AG08395 (cell line): Measurements from ENCODE around the gene SLC35A5.

Source experiments
- DNase-seq: peaks from one replicate; pipeline ENCODE4 v3.0.0; 2012; ENCODE audit warnings: mixed read lengths, low spot score

SLC35A5 gene

DNA sequence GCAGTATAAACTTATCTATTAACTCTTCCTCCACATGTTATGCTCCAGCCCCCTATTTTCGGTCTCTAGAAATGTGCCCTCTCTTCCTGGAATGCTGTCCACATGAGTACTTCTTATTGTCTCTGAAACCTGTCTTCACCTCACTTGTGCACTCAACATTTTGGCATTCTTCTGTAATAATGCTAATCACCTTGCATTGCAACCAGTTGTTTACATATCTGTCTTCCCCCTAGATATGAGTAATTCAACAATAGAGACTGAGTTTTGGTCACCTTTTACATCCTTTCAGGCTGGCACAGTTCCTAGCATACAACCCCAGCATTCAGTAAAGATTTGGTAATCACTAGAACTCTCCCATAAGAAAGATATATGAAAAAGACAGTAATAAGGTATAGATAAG, 61.9 kb downstream of the SLC35A5 start:
- no peak for DNase-seq

DNA sequence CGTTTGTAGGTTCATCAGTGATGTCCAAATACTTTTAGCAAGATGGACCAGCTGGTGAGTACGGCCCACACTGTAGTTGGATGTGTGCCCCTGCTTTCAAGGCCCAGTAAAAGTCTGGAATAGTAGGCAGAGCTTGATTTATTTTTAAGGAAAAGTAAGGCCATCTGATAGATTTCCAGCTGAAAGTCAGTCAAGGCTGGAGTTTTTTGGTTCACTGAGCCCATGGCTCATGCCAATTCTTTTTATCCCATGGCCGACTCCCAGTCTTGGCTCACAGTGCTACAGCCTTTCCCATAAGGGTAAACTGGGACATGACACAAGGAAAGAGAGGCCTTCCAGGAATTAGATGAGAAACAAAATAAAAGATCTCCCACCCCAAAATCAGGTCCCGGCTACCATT, 65.6 kb downstream of the SLC35A5 start:
- no peak for DNase-seq

DNA sequence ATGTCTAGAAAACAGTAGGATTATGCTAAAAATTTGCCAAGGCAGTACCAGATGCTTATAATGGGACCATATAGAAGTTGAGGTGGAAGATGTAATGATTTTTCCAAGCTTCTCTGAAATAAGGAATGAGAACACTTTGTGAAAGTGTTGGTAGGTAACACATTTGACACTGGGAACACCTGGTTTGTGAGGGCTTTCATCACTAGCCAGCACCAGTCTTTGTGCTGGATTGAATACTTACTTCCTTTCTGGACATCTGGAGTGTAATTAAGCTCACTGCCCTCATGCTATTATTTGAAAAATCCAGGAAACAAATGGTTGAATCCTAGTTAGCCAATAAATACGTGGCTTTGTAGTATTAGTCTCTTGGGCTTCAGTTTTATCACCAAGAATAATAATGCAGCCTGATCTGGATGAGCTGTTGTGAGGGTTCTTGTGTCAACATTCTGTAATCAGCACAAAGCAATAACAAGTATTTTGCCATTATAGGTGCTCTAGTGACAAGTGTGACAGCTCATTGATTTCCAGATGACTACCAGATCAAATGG, 66.1 kb downstream of the SLC35A5 start:
- no peak for DNase-seq

DNA sequence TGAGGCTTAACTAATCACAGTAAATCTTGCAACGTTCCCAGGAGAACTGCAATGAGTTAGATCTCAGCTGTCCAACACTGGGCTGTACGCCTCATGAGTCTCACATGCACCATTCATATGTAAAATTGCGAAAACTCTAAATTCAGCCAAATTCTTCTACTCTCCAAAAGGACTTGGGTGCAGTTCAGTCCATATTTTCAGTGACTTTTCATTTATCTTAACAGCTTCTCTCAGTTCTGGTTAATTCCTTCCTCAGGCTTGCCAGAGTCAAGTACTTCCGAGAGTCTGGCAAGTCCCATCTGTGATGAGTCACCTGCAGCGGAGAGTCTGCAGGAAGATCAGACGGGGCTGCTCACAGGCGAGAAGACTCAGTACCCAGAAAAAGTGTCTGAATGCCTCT, 67.6 kb downstream of the SLC35A5 start:
- peak; percentile 87 for DNase-seq

DNA sequence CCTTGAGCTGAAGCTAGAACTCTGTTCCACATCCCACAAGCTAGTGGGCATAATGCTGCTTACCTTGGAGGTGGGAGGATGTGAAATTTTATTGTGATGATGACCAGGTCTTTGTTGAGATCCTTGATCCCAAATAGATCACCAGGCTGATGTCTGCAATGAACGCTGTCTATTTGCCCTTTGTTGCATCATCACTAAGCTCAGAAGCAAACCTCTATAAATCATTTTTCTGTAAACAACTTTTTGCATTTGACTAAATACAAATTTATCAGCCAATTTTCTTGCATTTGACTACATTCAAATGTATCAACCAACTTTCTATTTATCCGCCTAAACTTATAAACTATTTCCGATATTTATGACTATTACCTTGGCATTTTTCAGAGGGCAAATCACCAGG, 69.4 kb downstream of the SLC35A5 start:
- no peak for DNase-seq

DNA sequence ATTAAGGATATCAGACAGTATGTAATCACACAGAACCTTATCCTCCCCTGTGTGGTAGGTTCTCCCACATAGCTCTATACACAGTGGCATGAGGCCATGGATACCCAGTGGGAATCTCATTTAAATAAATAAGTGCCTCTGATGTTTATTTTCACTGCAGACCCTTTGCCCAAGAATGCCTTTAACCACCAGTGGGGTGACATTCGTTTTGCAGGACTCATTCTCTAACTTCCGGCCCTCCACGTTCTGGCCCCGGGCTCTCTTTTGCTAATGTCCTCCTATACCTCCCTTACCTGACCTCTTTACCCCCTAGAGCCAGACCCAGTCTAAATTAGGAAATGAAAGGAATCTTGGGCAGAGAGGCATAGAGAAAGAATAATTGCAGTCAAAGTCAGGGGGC, 70.8 kb downstream of the SLC35A5 start:
- no peak for DNase-seq

DNA sequence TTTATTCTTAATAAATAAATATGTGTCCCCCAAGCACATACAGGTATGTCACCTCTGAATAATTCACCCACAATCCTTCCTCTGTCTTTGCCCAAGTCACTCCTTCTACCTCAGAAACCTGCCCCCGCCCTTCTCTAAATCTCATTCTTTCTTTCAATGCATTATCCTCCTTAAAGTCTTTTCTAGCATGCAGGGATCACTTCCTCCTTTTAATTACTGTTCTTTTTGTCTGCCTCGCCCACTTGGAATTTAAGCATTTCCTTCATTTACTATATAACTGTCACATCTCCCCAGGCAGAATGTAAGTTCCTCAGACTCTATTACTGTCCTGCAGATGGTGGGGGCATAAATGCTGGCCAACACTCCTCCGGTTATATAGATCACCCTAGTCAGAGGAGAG, 71.3 kb downstream of the SLC35A5 start:
- no peak for DNase-seq

DNA sequence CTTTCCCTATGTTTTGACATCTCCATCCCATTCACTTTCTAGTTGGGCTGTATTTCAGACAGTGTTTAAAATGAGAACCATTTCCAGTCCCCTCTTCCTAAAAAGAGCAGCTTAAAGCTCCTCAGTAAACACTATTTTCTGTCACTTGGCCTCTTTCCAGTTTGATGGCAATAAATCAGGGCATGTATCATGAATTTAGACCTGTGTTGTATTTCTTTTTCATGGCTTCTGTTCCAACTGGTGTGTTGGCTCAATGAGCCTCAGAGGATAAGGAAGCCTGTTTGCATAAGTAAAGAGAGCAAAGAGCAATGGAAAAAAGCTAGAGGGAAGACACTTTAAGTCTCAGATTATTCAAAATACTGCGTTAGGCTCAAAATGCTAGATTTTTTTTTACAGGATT, 71.9 kb downstream of the SLC35A5 start:
- no peak for DNase-seq

DNA sequence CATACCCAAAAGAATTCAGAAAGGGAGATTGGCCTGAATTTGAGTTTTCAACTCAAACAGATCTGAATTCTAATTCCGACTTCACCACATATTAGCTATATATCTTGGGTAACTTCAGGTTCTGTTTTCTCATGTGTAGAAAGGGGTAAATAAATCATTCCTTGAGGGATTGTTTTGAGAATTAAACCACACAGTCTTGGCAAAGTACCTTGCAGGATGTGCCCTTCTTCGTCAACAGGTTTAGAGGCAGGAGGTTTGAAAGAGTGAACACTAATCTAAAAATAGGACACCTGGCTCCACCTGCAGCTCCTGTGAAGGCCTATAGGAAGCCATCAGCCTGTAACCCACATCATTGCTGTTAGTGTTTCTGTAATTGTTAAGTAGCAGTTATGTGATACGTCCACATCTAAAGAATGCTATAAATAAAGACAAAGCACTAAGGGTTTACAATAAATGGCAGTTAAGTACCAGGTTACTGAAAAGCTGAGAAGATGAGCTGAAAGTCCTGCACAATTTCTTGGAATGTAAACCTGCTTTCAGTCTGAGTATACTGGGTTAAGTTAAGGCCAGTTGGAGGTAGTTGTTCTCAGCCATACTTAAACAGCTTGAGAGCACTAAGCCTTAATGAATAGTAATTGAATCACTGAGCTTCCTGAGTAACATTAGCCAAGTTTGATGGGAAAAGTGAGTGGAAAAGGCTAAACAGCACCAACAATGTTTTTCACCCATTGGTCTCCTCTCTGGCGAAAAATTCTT, 73.1 kb downstream of the SLC35A5 start:
- DNase-seq, result no peak
